HCT116 (cell line): ENCODE results near the gene ZNF627. TPM values are rescaled to one million over a fixed set of nuclear protein-coding genes. Genes with fewer than 3 reads are reported as not detected.
A peak's percentile ranks its signal among the peaks of the same experiment; 100 is the strongest.

Experiments
- ATAC-seq: fragments of 200-7000 bp; cut with Tn5 transposase; 2 replicates; pipeline ENCODE4 v1.9.1; 2020; ENCODE audit warnings: mild to moderate bottlenecking, moderate library complexity
- BruUV-seq: library from RNA; stranded (reverse); fragments of 400-500 nt; replicated peaks from 2 replicates; lab custom pipeline; 2021; lab: Mats Ljungman, UMichigan
- CTCF ChIA-PET: fragments of 300-600 bp; sonication (Branson Sonifier 250); formaldehyde crosslinking; loops from one replicate; lab custom pipeline; 2021; ENCODE audit warnings: antibody characterized with exemption; lab: Charles Lee
- POLR2A ChIA-PET: fragments of 300-600, 350-600 bp; sonication (Branson Sonifier 250); formaldehyde crosslinking; loops from one replicate; lab custom pipeline; 2021; ENCODE audit warnings: antibody characterized with exemption; lab: Charles Lee
- RAD21 ChIA-PET, 2 experiments: fragments of 300-600 bp; sonication (Branson Sonifier 250); formaldehyde crosslinking; loops; one replicate each; lab custom pipeline; 2023; ENCODE audit warnings: low total read pairs in 2 of 2; ENCODE audit not compliant: uncharacterized antibody in 2 of 2, unreplicated experiment in 2 of 2, low non-redundant PET in 1 of 2; lab: Charles Lee
- DNase-seq: peaks from one replicate; pipeline ENCODE4 v3.0.0-alpha.2; 2010; ENCODE audit warnings: low read depth, low spot score
- H2AFZ ChIP-seq: fragments of 200-600 bp; shearing (Covaris generic), sonication (generic); 2 replicates; pipeline ENCODE4 v1.6.1; 2017; ENCODE audit warnings: low read depth, mixed run types, mixed read lengths, antibody characterized with exemption, low read length; ENCODE audit not compliant: poor library complexity, severe bottlenecking
- H3K27ac ChIP-seq: 2 replicates; pipeline ENCODE4 v1.5.1; 2012; ENCODE audit warnings: low read depth, low read length
- H3K27me3 ChIP-seq: fragments of 200-600 bp; sonication (generic); 2 replicates; pipeline ENCODE4 v1.6.1; 2016; ENCODE audit warnings: mixed run types, low read length, mixed read lengths; ENCODE audit not compliant: insufficient read depth
- H3K36me3 ChIP-seq, 2 experiments: fragments of 200-500 bp in 1 of 2; fragments of 200-600 bp in 1 of 2; sonication (Bioruptor generic) in 1 of 2; sonication (generic) in 1 of 2; 2 replicates each; pipeline versions ENCODE4 v1.5.1 to v1.6.1; 2014 to 2016; ENCODE audit warnings: low read length in 2 of 2, inconsistent platforms in 1 of 2, mixed read lengths in 1 of 2, mixed run types in 1 of 2; ENCODE audit not compliant: insufficient read depth in 2 of 2, control insufficient read depth in 1 of 2
- H3K4me1 ChIP-seq, 2 experiments: fragments of 200-600 bp in 1 of 2; sonication (generic) in 1 of 2; 2 replicates each; pipeline versions ENCODE4 v1.5.1 to v1.6.1; 2012 to 2017; ENCODE audit warnings: low read length in 2 of 2, inconsistent platforms in 1 of 2, mild to moderate bottlenecking in 1 of 2, mixed read lengths in 1 of 2, mixed run types in 1 of 2, moderate library complexity in 1 of 2; ENCODE audit not compliant: insufficient read depth in 2 of 2, control insufficient read depth in 1 of 2
- H3K4me2 ChIP-seq: fragments of 200-600 bp; sonication (generic); 2 replicates; pipeline ENCODE4 v1.6.1; 2017; ENCODE audit warnings: mixed run types, low read length, mixed read lengths
- H3K4me3 ChIP-seq, 2 experiments: fragments of 200-600 bp in 1 of 2; sonication (generic) in 1 of 2; replicated peaks in 1 of 2; 2 replicates each; pipeline ENCODE4 v1.5.1; 2011 to 2016; ENCODE audit warnings: low read length in 2 of 2, control low read depth in 1 of 2, low read depth in 1 of 2, mild to moderate bottlenecking in 1 of 2, mixed read lengths in 1 of 2, mixed run types in 1 of 2
- H3K79me2 ChIP-seq: fragments of 200-600 bp; sonication (generic); 2 replicates; pipeline ENCODE4 v1.6.1; 2017; ENCODE audit warnings: mild to moderate bottlenecking, mixed run types, low read length, moderate library complexity, mixed read lengths; ENCODE audit not compliant: insufficient read depth
- H3K9ac ChIP-seq: fragments of 200-600 bp; sonication (generic); 2 replicates; pipeline ENCODE4 v1.6.1; 2016; ENCODE audit warnings: low read length, mixed read lengths
- H3K9me2 ChIP-seq: fragments of 200-600 bp; sonication (generic), shearing (Covaris generic); 2 replicates; pipeline ENCODE4 v1.6.1; 2017; ENCODE audit warnings: mixed run types, mild to moderate bottlenecking, moderate library complexity; ENCODE audit not compliant: insufficient read depth
- H3K9me3 ChIP-seq, 2 experiments: fragments of 200-500 bp in 1 of 2; fragments of 200-600 bp in 1 of 2; sonication (Bioruptor generic) in 1 of 2; sonication (generic) in 1 of 2; 2 replicates each; pipeline ENCODE4 v1.6.1; 2014 to 2017; ENCODE audit warnings: low read length in 2 of 2, mixed read lengths in 2 of 2, inconsistent platforms in 1 of 2, low read depth in 1 of 2, mild to moderate bottlenecking in 1 of 2, mixed run types in 1 of 2, moderate library complexity in 1 of 2; ENCODE audit not compliant: control insufficient read depth in 1 of 2, insufficient read depth in 1 of 2
- H4K20me1 ChIP-seq: fragments of 200-600 bp; sonication (generic), shearing (Covaris generic); 2 replicates; pipeline ENCODE4 v1.6.1; 2017; ENCODE audit warnings: mixed run types, mild to moderate bottlenecking, moderate library complexity; ENCODE audit not compliant: insufficient read depth
- EGR1 ChIP-seq: IDR thresholded peaks from 2 replicates; pipeline ENCODE4 v1.6.1; 2012; ENCODE audit warnings: low read depth
- ELF1 ChIP-seq: IDR thresholded peaks from 2 replicates; pipeline ENCODE4 v1.6.1; 2012; ENCODE audit warnings: low read depth, borderline replicate concordance
- EZH2 ChIP-seq: fragments of 200-600 bp; sonication (generic); IDR thresholded peaks from 2 replicates; pipeline ENCODE4 v1.6.1; 2017; ENCODE audit warnings: antibody characterized with exemption, mixed run types
- EZH2phosphoT487 ChIP-seq: fragments of 200-600 bp; IDR thresholded peaks from 2 replicates; pipeline ENCODE4 v1.6.1; 2018; ENCODE audit warnings: antibody characterized with exemption, borderline replicate concordance
- POLR2AphosphoS5 ChIP-seq: IDR thresholded peaks from 2 replicates; pipeline ENCODE4 v1.6.1; 2011; ENCODE audit warnings: mild to moderate bottlenecking, low read depth, low read length, moderate library complexity
- RAD21 ChIP-seq: IDR thresholded peaks from 2 replicates; pipeline ENCODE4 v1.6.1; 2012; ENCODE audit warnings: low read depth, mild to moderate bottlenecking
- intact Hi-C: fragments of 100-400 bp; cut with micrococcal nuclease; formaldehyde crosslinking; loops from 2 replicates; pipeline ENCODE4 v1.10.0; 2022
- total RNA-seq: library from RNA; stranded (reverse); gene quantifications from one replicate; pipeline ENCODE4 v1.2.1, GENCODE V29; 2021; ENCODE audit not compliant: unreplicated experiment
- TF ChIP-seq, protein P1 (sequence below): IDR thresholded peaks from 2 replicates; pipeline ENCODE4 v1.6.1; 2012
- TF ChIP-seq, protein P2 (sequence below): IDR thresholded peaks from 2 replicates; pipeline ENCODE4 v1.6.1; 2012; ENCODE audit warnings: low read depth
- TF ChIP-seq, protein P3 (sequence below): IDR thresholded peaks from 2 replicates; pipeline ENCODE4 v1.6.1; 2011; ENCODE audit warnings: mild to moderate bottlenecking, low read length, moderate library complexity; ENCODE audit not compliant: insufficient replicate concordance; ENCODE audit errors: extremely low read depth
- TF ChIP-seq, protein P4 (sequence below), 3 experiments: fragments of 200-600 bp in 1 of 3; sonication (generic) in 1 of 3; IDR thresholded peaks in 2 of 3; conservative IDR thresholded peaks in 1 of 3; 2 replicates each; pipeline ENCODE4 v1.5.1; 2012 to 2017; ENCODE audit warnings: low read depth in 2 of 3, low read length in 2 of 3, antibody characterized with exemption in 1 of 3, borderline replicate concordance in 1 of 3, control low read depth in 1 of 3, mild to moderate bottlenecking in 1 of 3, mixed read lengths in 1 of 3, mixed run types in 1 of 3, moderate library complexity in 1 of 3; ENCODE audit not compliant: insufficient read depth in 1 of 3

The ZNF627 gene
- total RNA-seq, 1 experiment from 2014 or later, result 14.8 TPM

DNA sequence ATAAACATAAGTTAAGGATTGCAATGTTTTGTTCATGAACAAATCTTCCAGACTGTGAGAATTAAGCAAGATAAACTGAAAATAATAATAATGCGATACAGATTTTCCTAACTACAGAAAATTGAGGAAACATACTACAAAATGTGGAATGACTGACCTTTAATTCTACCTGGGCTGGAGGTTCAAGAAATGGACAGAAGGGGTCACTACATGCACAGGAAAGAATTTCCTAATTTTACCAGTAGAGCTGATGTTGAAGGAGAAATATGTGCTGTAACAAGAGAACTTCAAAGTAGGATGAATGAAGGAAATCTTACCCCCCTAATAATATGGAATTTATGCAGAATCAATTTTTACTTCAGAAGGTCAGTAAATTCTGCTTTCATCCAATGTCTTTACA, 62.3 kb downstream of the ZNF627 start:
- intact Hi-C loops, result loop anchor here (1.0 kb wide), 1 partner anchor 330 kb away; no protein-coding TSS in a partner anchor
- ATAC-seq (no peak), DNase-seq (no peak)
- no peaks in the 10 kb centered on the region for H3K79me2 ChIP-seq
- ChIA-PET POLR2A (no interaction called here), RAD21 (no interaction called here), CTCF (interaction anchor here (0.6 to 1.0 kb wide), 2 partner anchors 17 to 329 kb away, joined by 3 read pairs; no protein-coding TSS in a partner anchor)
- H3K4me3 ChIP-seq, result no peak overlapping the region
- H2AFZ ChIP-seq, result no peak overlapping the region
- no peaks in the 10 kb centered on the region for H4K20me1 ChIP-seq
- peaks cover 0 to 10% of the 10 kb centered on the region in 2 experiments; a peak in 1 of 4 replicates for H3K9me3 ChIP-seq
- no peak overlapping the region for H3K27ac ChIP-seq
- H3K4me2 ChIP-seq, result no peak overlapping the region
- no TSS peak for BruUV-seq
- TF ChIP-seq RAD21 (peak; percentile 59), EZH2 (no peak), ELF1 (no peak), EZH2phosphoT487 (no peak), EGR1 (no peak), POLR2AphosphoS5 (no peak)
- TF ChIP-seq, protein P1, sequence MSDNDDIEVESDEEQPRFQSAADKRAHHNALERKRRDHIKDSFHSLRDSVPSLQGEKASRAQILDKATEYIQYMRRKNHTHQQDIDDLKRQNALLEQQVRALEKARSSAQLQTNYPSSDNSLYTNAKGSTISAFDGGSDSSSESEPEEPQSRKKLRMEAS, result no peak
- TF ChIP-seq, protein P2, sequence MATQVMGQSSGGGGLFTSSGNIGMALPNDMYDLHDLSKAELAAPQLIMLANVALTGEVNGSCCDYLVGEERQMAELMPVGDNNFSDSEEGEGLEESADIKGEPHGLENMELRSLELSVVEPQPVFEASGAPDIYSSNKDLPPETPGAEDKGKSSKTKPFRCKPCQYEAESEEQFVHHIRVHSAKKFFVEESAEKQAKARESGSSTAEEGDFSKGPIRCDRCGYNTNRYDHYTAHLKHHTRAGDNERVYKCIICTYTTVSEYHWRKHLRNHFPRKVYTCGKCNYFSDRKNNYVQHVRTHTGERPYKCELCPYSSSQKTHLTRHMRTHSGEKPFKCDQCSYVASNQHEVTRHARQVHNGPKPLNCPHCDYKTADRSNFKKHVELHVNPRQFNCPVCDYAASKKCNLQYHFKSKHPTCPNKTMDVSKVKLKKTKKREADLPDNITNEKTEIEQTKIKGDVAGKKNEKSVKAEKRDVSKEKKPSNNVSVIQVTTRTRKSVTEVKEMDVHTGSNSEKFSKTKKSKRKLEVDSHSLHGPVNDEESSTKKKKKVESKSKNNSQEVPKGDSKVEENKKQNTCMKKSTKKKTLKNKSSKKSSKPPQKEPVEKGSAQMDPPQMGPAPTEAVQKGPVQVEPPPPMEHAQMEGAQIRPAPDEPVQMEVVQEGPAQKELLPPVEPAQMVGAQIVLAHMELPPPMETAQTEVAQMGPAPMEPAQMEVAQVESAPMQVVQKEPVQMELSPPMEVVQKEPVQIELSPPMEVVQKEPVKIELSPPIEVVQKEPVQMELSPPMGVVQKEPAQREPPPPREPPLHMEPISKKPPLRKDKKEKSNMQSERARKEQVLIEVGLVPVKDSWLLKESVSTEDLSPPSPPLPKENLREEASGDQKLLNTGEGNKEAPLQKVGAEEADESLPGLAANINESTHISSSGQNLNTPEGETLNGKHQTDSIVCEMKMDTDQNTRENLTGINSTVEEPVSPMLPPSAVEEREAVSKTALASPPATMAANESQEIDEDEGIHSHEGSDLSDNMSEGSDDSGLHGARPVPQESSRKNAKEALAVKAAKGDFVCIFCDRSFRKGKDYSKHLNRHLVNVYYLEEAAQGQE, result no peak
- TF ChIP-seq, protein P3, sequence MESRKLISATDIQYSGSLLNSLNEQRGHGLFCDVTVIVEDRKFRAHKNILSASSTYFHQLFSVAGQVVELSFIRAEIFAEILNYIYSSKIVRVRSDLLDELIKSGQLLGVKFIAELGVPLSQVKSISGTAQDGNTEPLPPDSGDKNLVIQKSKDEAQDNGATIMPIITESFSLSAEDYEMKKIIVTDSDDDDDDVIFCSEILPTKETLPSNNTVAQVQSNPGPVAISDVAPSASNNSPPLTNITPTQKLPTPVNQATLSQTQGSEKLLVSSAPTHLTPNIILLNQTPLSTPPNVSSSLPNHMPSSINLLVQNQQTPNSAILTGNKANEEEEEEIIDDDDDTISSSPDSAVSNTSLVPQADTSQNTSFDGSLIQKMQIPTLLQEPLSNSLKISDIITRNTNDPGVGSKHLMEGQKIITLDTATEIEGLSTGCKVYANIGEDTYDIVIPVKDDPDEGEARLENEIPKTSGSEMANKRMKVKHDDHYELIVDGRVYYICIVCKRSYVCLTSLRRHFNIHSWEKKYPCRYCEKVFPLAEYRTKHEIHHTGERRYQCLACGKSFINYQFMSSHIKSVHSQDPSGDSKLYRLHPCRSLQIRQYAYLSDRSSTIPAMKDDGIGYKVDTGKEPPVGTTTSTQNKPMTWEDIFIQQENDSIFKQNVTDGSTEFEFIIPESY, result no peak
- TF ChIP-seq, protein P4, sequence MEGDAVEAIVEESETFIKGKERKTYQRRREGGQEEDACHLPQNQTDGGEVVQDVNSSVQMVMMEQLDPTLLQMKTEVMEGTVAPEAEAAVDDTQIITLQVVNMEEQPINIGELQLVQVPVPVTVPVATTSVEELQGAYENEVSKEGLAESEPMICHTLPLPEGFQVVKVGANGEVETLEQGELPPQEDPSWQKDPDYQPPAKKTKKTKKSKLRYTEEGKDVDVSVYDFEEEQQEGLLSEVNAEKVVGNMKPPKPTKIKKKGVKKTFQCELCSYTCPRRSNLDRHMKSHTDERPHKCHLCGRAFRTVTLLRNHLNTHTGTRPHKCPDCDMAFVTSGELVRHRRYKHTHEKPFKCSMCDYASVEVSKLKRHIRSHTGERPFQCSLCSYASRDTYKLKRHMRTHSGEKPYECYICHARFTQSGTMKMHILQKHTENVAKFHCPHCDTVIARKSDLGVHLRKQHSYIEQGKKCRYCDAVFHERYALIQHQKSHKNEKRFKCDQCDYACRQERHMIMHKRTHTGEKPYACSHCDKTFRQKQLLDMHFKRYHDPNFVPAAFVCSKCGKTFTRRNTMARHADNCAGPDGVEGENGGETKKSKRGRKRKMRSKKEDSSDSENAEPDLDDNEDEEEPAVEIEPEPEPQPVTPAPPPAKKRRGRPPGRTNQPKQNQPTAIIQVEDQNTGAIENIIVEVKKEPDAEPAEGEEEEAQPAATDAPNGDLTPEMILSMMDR (IDR thresholded peaks at IDR 0.05 in 2 of 3, conservative IDR thresholded peaks at IDR 0.05 in 1 of 3; ENCODE audit: borderline replicate concordance in 1 of 3, insufficient read depth in 1 of 3, low read depth in 2 of 3, low read length in 2 of 3), result peak; percentile 29 to 54 (median 32); a peak in 4 of 6 replicates
- no peaks in the 10 kb centered on the region for H3K27me3 ChIP-seq
- no peaks in the 10 kb centered on the region for H3K4me1 ChIP-seq
- H3K36me3 ChIP-seq, result 0 out of 4 replicates have a peak, but pooled peaks cover 0 to 4% of the 10 kb centered on the region in 2 experiments
- H3K9me2 ChIP-seq, result no peaks in the 10 kb centered on the region
- no peak overlapping the region for H3K9ac ChIP-seq
